Neuronal stem cell (in vitro differentiated cells): ENCODE measurements around the gene KLHL24.

Experiments
- DNase-seq: peaks from one replicate; pipeline ENCODE4 v3.0.0-alpha.2; 2013; ENCODE audit warnings: low spot score
- H2AFZ ChIP-seq: one replicate; pipeline ENCODE4 v1.6.1; 2013; ENCODE audit warnings: mild to moderate bottlenecking, low read length, inconsistent platforms
- H2AK5ac ChIP-seq: 2 replicates; pipeline ENCODE4 v1.6.1; 2013; ENCODE audit warnings: low read depth, mild to moderate bottlenecking, inconsistent platforms, low read length, moderate library complexity, mixed read lengths
- H2BK120ac ChIP-seq: 2 replicates; pipeline ENCODE4 v1.6.1; 2013; ENCODE audit warnings: low read depth, mild to moderate bottlenecking, inconsistent platforms, low read length, moderate library complexity, mixed read lengths
- H2BK12ac ChIP-seq: one replicate; pipeline ENCODE4 v1.6.1; 2013; ENCODE audit warnings: low read length, inconsistent platforms
- H2BK15ac ChIP-seq: 2 replicates; pipeline ENCODE4 v1.6.1; 2013; ENCODE audit warnings: mild to moderate bottlenecking, low read length, inconsistent platforms, mixed read lengths
- H2BK5ac ChIP-seq: one replicate; pipeline ENCODE4 v1.6.1; 2013; ENCODE audit warnings: inconsistent platforms, mild to moderate bottlenecking, low read length, moderate library complexity
- H3K14ac ChIP-seq: one replicate; pipeline ENCODE4 v1.6.1; 2013; ENCODE audit warnings: low read length, inconsistent platforms
- H3K18ac ChIP-seq: 2 replicates; pipeline ENCODE4 v1.6.1; 2013; ENCODE audit warnings: low read length, inconsistent platforms
- H3K23ac ChIP-seq: 2 replicates; pipeline ENCODE4 v1.6.1; 2013; ENCODE audit warnings: low read depth, mild to moderate bottlenecking, mixed read lengths, low read length, inconsistent platforms; ENCODE audit not compliant: poor library complexity
- H3K27ac ChIP-seq: replicated peaks from 3 replicates; pipeline ENCODE4 v1.5.1; 2013; ENCODE audit warnings: low read length, inconsistent platforms
- H3K27me3 ChIP-seq, 3 experiments: 2 replicates each; pipeline ENCODE4 v1.6.1; 2013; ENCODE audit warnings: low read length in 3 of 3, mild to moderate bottlenecking in 2 of 3, inconsistent platforms in 1 of 3, low read depth in 1 of 3, mixed read lengths in 1 of 3, moderate library complexity in 1 of 3; ENCODE audit not compliant: control insufficient read depth in 3 of 3, insufficient read depth in 3 of 3
- H3K36me3 ChIP-seq, 2 donors: replicated peaks in 1 of 2; 2 replicates each; pipeline ENCODE4 v1.6.1; 2013; ENCODE audit warnings: low read length in 2 of 2; ENCODE audit not compliant: control insufficient read depth in 2 of 2, insufficient read depth in 2 of 2
- H3K4ac ChIP-seq: 2 replicates; pipeline ENCODE4 v1.6.1; 2013; ENCODE audit warnings: inconsistent platforms, mild to moderate bottlenecking, low read length, moderate library complexity
- H3K4me1 ChIP-seq, 2 donors: 1 replicate in 1 of 2; 2 replicates in 1 of 2; pipeline ENCODE4 v1.6.1; 2013; ENCODE audit warnings: low read length in 2 of 2, low read depth in 1 of 2; ENCODE audit not compliant: control insufficient read depth in 2 of 2, insufficient read depth in 1 of 2
- H3K4me2 ChIP-seq: one replicate; pipeline ENCODE4 v1.6.1; 2013; ENCODE audit warnings: mild to moderate bottlenecking, low read length, inconsistent platforms; ENCODE audit not compliant: insufficient read depth, poor library complexity, severe bottlenecking
- H3K4me3 ChIP-seq, 2 donors: 2 replicates each; pipeline ENCODE4 v1.5.1; 2013; ENCODE audit warnings: low read length in 2 of 2, mild to moderate bottlenecking in 2 of 2, inconsistent platforms in 1 of 2, moderate library complexity in 1 of 2
- H3K79me1 ChIP-seq: one replicate; pipeline ENCODE4 v1.6.1; 2013; ENCODE audit warnings: low read depth, mild to moderate bottlenecking, inconsistent platforms, low read length, moderate library complexity
- H3K9ac ChIP-seq: one replicate; pipeline ENCODE4 v1.6.1; 2013; ENCODE audit warnings: mild to moderate bottlenecking, low read depth, low read length, inconsistent platforms; ENCODE audit not compliant: poor library complexity
- H3K9me3 ChIP-seq, 2 donors: replicated peaks in 1 of 2; 2 replicates each; pipeline versions ENCODE3 to v1.6.1; 2013; ENCODE audit warnings: low read length in 2 of 2, mild to moderate bottlenecking in 2 of 2, inconsistent platforms in 1 of 2, low read depth in 1 of 2, mixed read lengths in 1 of 2, moderate library complexity in 1 of 2; ENCODE audit not compliant: control insufficient read depth in 2 of 2, insufficient read depth in 1 of 2
- H4K8ac ChIP-seq: one replicate; pipeline ENCODE4 v1.6.1; 2013; ENCODE audit warnings: low read depth, mild to moderate bottlenecking, inconsistent platforms, low read length, moderate library complexity
- H4K91ac ChIP-seq: one replicate; pipeline ENCODE4 v1.6.1; 2013; ENCODE audit warnings: low read length, low read depth, mild to moderate bottlenecking, inconsistent platforms; ENCODE audit not compliant: poor library complexity
- WGBS, 2 donors: extraction: QIAGEN DNeasy Blood & Tissue Kit; methylation state at CpG; one replicate each; pipeline ENCODE4 v1.1.7; 2013; ENCODE audit warnings: missing lambda C conversion rate in 2 of 2, mixed read lengths in 1 of 2; ENCODE audit not compliant: insufficient read length in 2 of 2, insufficient replicate concordance in 1 of 2; ENCODE audit errors: extremely low coverage in 2 of 2; 5-methylcytosine and 5-hydroxymethylcytosine counted together

The KLHL24 gene

GRCh38 chr3:183731611-183732010 lies 96.2 kb downstream of the KLHL24 start:
- Histone ChIP-seq H4K91ac (no peak overlapping the region), H3K4ac (no peak overlapping the region), H2BK12ac (no peak overlapping the region), H2BK120ac (no peak overlapping the region), H3K27ac (no peak overlapping the region), H3K4me2 (no peak overlapping the region), H3K9me3 (no peaks in the 10 kb centered on the region), H3K4me3 (no peak overlapping the region), H3K36me3 (peaks cover 34 to 94% of the 10 kb centered on the region in 2 donors), H3K14ac (no peak overlapping the region), H2AK5ac (no peak overlapping the region), H4K8ac (no peak overlapping the region), H3K27me3 (no peaks in the 10 kb centered on the region), H2AFZ (no peak overlapping the region), H3K9ac (no peak overlapping the region), H3K4me1 (no peaks in the 10 kb centered on the region), H2BK5ac (no peak overlapping the region), H3K18ac (no peak overlapping the region), H3K79me1 (peaks cover 3% of the 10 kb centered on the region), H2BK15ac (no peak overlapping the region), H3K23ac (no peak overlapping the region)
- WGBS, 2 donors: no CpG with 5 or more reads among the region's 5 CpGs
- DNase-seq: no peak

- H3K9me3 ChIP-seq: peaks cover 0 to 12% of the 10 kb centered on the region in 2 donors
- WGBS, 2 donors: no CpG with 5 or more reads among the region's 7 CpGs
- no peak overlapping the region for H3K27ac ChIP-seq
- H3K79me1 ChIP-seq: peaks cover 3% of the 10 kb centered on the region
- H3K27me3 ChIP-seq: no peaks in the 10 kb centered on the region
- no peak overlapping the region for H2AFZ ChIP-seq
- H3K4ac ChIP-seq: no peak overlapping the region
- H4K91ac ChIP-seq: no peak overlapping the region
- H3K4me1 ChIP-seq: no peaks in the 10 kb centered on the region
- H3K18ac ChIP-seq: no peak overlapping the region
- H2BK12ac ChIP-seq: no peak overlapping the region
- peaks cover 29 to 91% of the 10 kb centered on the region in 2 donors for H3K36me3 ChIP-seq
- H2BK5ac ChIP-seq: no peak overlapping the region
- DNase-seq: no peak
- no peak overlapping the region for H2AK5ac ChIP-seq
- H4K8ac ChIP-seq: no peak overlapping the region
- no peak overlapping the region for H3K23ac ChIP-seq
- H2BK120ac ChIP-seq: no peak overlapping the region
- H3K4me2 ChIP-seq: no peak overlapping the region
- no peak overlapping the region for H3K14ac ChIP-seq
- H3K4me3 ChIP-seq: no peak overlapping the region
- no peak overlapping the region for H2BK15ac ChIP-seq
- H3K9ac ChIP-seq: no peak overlapping the region
These were observed 98.1 kb downstream of the KLHL24 start for GRCh38 chr3:183733553-183733952.
